Measurements from ENCODE around the gene PRKCZ. TPM values are rescaled to one million over a fixed set of nuclear protein-coding genes. Genes with fewer than 3 reads are reported as not detected.

PRKCZ gene
- total and polyA plus RNA-seq, 9 of the 15 experiments (the other 6 are each of a cell fraction or from before 2014, with no cell fraction given), result 0.07 to 3.1 (median 1.3) TPM

DNA sequence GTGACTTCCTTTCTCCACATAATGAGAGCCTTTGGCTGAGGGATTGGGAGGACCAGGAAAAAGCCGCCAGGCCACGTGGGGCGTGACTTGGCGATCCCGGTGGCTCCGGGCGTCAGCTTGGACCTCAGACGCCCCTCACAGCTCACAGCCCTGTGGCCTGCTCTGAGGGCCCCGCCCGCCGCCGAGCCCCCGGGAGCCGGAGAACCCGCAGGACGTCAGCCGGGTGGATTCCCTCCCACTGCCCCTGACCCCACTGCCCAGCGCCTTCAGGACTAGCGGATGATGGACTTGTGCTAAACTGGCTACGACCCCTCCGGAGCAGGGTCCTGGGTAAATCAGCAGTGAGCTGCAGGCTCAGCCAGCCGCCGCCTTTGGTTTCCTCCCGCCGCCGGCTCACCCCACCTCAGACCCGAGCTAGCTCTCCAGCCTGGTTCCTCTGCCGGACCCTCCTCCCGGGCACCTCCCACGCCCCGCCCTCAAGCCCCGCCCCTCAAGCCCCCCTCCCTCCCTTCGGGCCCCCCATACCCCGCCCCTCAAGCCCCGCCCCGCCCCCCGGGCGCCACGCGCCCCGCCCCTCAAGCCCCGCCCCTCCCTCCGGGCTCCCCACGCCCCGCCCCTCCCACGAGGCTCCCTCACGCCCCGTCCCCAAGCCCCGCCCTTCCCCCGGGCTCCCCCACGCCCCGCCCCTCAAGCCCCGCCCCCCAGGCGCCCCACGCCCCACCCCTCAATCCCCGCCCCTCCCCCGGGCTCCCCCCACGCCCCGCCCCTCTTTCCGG lies 154.4 kb downstream of the PRKCZ start (continued):
- TF ChIP-seq, protein P1, sequence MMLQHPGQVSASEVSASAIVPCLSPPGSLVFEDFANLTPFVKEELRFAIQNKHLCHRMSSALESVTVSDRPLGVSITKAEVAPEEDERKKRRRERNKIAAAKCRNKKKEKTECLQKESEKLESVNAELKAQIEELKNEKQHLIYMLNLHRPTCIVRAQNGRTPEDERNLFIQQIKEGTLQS (IDR thresholded peaks at IDR 0.05), result no peak
- TF ChIP-seq, protein P1 (CRISPR knock-in tag; conservative IDR thresholded peaks at IDR 0.05), result no peak
- TF ChIP-seq ZNF324 (CRISPR knock-in tag; IDR thresholded peaks at IDR 0.05), result no peak
- TF ChIP-seq, protein P2, sequence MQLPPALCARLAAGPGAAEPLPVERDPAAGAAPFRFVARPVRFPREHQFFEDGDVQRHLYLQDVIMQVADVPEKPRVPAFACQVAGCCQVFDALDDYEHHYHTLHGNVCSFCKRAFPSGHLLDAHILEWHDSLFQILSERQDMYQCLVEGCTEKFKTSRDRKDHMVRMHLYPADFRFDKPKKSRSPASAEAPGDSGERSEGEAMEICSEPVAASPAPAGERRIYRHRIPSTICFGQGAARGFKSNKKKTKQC (CRISPR knock-in tag; IDR thresholded peaks at IDR 0.05), result no peak; the same call in 1 of the 2 replicates
- TF ChIP-seq, protein P3, sequence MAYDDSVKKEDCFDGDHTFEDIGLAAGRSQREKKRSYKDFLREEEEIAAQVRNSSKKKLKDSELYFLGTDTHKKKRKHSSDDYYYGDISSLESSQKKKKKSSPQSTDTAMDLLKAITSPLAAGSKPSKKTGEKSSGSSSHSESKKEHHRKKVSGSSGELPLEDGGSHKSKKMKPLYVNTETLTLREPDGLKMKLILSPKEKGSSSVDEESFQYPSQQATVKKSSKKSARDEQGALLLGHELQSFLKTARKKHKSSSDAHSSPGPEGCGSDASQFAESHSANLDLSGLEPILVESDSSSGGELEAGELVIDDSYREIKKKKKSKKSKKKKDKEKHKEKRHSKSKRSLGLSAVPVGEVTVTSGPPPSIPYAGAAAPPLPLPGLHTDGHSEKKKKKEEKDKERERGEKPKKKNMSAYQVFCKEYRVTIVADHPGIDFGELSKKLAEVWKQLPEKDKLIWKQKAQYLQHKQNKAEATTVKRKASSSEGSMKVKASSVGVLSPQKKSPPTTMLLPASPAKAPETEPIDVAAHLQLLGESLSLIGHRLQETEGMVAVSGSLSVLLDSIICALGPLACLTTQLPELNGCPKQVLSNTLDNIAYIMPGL (CRISPR knock-in tag; IDR thresholded peaks at IDR 0.05), result no peak
- TF ChIP-seq ZNF212 (CRISPR knock-in tag; IDR thresholded peaks at IDR 0.05), result no peak
- peak; percentile 53 for TF ChIP-seq SUPT5H (IDR thresholded peaks at IDR 0.05)
- TF ChIP-seq MCM2 (IDR thresholded peaks at IDR 0.05; ENCODE audit: low read depth), result no peak
- TF ChIP-seq TAF7 (tag; IDR thresholded peaks at IDR 0.05), result no peak
- no peak for TF ChIP-seq CHD2 (IDR thresholded peaks at IDR 0.05; ENCODE audit: low read depth, low read length)
- TF ChIP-seq SIN3A (IDR thresholded peaks at IDR 0.05; ENCODE audit: borderline replicate concordance in 2 of 2, control insufficient read depth in 1 of 2, low read depth in 2 of 2, low read length in 2 of 2), result no peak; a peak in 1 of 4 replicates
- TF ChIP-seq CCNT2 (IDR thresholded peaks at IDR 0.05; ENCODE audit: borderline replicate concordance, extremely low read depth, insufficient read length, low read depth, low read length), result peak; percentile 28
- 0 out of 2 replicates have a peak, but pooled peaks have one; percentile 4 for TF ChIP-seq EGR1 (conservative IDR thresholded peaks at IDR 0.05)
- TF ChIP-seq, protein P4, sequence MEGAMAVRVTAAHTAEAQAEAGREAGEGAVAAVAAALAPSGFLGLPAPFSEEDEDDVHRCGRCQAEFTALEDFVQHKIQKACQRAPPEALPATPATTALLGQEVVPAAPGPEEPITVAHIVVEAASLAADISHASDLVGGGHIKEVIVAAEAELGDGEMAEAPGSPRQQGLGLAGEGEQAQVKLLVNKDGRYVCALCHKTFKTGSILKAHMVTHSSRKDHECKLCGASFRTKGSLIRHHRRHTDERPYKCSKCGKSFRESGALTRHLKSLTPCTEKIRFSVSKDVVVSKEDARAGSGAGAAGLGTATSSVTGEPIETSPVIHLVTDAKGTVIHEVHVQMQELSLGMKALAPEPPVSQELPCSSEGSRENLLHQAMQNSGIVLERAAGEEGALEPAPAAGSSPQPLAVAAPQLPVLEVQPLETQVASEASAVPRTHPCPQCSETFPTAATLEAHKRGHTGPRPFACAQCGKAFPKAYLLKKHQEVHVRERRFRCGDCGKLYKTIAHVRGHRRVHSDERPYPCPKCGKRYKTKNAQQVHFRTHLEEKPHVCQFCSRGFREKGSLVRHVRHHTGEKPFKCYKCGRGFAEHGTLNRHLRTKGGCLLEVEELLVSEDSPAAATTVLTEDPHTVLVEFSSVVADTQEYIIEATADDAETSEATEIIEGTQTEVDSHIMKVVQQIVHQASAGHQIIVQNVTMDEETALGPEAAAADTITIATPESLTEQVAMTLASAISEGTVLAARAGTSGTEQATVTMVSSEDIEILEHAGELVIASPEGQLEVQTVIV (CRISPR knock-in tag; IDR thresholded peaks at IDR 0.05; ENCODE audit: borderline replicate concordance), result no peak
- peak; percentile 84 for TF ChIP-seq ZBTB7A (IDR thresholded peaks at IDR 0.05; ENCODE audit: borderline replicate concordance, control insufficient read depth, low read depth, low read length)
- TF ChIP-seq DIDO1 (tag; IDR thresholded peaks at IDR 0.05; ENCODE audit: low read depth), result no peak
- TF ChIP-seq ZNF282 (CRISPR knock-in tag; IDR thresholded peaks at IDR 0.05), result no peak
- TF ChIP-seq BDP1 (IDR thresholded peaks at IDR 0.05; ENCODE audit: insufficient read depth, insufficient read length), result no peak
- TF ChIP-seq PCBP1 (IDR thresholded peaks at IDR 0.05; ENCODE audit: low read depth, low read length, poor library complexity, severe bottlenecking), result no peak
- no peak for TF ChIP-seq ZBTB8A (IDR thresholded peaks at IDR 0.05; ENCODE audit: partially characterized antibody)
- no peak for TF ChIP-seq SLC30A9 (CRISPR knock-in tag; IDR thresholded peaks at IDR 0.05)
- TF ChIP-seq ARNT (IDR thresholded peaks at IDR 0.05), result no peak
- no peak for TF ChIP-seq ZNF785 (CRISPR knock-in tag; IDR thresholded peaks at IDR 0.05)
